C1 segment of cervical spinal cord (tissue), 14 donors: ENCODE results near the gene BNC2.
"Not testable (repeated sequence)": the region's sequence is repeated elsewhere in the genome, so short reads cannot be mapped to it uniquely, and the experiment has no call there.

Experiments used
- DNase-seq, 14 donors: peaks; one replicate each; lab custom pipeline; 2025; lab: John Stamatoyannopoulos, UW

Gene BNC2, protein sequence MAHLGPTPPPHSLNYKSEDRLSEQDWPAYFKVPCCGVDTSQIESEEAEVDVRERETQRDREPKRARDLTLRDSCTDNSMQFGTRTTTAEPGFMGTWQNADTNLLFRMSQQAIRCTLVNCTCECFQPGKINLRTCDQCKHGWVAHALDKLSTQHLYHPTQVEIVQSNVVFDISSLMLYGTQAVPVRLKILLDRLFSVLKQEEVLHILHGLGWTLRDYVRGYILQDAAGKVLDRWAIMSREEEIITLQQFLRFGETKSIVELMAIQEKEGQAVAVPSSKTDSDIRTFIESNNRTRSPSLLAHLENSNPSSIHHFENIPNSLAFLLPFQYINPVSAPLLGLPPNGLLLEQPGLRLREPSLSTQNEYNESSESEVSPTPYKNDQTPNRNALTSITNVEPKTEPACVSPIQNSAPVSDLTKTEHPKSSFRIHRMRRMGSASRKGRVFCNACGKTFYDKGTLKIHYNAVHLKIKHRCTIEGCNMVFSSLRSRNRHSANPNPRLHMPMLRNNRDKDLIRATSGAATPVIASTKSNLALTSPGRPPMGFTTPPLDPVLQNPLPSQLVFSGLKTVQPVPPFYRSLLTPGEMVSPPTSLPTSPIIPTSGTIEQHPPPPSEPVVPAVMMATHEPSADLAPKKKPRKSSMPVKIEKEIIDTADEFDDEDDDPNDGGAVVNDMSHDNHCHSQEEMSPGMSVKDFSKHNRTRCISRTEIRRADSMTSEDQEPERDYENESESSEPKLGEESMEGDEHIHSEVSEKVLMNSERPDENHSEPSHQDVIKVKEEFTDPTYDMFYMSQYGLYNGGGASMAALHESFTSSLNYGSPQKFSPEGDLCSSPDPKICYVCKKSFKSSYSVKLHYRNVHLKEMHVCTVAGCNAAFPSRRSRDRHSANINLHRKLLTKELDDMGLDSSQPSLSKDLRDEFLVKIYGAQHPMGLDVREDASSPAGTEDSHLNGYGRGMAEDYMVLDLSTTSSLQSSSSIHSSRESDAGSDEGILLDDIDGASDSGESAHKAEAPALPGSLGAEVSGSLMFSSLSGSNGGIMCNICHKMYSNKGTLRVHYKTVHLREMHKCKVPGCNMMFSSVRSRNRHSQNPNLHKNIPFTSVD

DNA sequence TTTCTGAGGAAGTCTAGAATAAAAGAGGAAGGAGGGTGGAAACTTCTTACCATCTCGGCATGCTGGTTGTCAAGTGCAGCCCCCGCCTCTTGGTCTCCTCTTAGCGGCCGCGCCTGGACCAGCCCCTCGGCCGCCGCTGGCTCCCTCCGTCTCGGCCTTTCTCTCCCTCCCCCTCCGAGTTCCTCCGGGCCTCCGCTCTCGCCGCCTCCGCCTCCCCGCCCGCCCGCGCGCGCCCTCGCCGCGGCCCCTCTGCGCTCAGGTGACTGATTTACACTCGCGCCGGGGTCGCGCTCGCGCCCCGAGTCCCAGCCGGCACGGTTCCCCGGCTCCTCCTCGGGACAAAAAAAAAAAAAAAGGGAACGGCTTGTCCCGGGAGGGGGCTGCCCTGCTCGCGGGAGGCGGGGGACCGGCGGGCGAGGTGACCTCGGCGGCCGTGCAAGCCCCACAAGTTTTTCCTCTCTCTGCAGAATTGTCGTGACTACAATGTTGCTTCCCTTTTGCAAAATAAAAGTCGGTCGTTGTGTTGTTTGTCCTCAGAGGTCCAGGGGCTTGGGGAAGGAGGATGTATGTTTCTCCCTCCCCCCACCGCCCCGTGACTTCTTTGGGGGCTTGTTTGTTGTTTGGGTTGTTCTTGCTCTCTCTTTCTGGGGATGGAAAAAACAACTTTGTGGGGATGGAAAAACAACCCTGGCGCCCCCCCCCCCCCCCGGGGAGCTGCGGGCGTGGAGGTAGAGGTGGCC lies at the start of gene BNC2:
BNC2 (minus strand) TSS at position 75 of the 740 bp plus-strand sequence; CDS start at position 53, 22 bp downstream.
- peak in 7 of 14 donors; percentile 24 to 71 (median 58) for DNase-seq

DNA sequence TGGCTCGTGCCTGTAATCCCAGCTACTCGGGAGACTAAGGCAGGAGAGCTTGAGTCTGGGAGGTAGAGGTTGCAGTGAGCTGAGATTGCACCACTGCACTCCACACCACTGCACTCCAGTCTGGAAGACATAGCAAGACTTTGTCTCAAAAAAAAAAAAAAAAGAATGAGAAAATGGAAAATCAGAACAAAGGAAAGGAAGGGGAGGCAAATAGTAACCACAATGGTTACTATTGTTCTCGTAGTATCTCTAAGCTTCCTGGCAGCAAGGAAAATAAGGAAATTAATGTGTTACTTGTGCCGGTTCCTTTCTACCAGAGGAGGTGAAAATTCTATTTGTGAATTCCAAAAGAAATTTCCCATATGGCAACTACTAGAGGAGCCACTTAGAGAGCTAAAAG lies 48.5 kb upstream of the BNC2 start:
- no peak for DNase-seq

DNA sequence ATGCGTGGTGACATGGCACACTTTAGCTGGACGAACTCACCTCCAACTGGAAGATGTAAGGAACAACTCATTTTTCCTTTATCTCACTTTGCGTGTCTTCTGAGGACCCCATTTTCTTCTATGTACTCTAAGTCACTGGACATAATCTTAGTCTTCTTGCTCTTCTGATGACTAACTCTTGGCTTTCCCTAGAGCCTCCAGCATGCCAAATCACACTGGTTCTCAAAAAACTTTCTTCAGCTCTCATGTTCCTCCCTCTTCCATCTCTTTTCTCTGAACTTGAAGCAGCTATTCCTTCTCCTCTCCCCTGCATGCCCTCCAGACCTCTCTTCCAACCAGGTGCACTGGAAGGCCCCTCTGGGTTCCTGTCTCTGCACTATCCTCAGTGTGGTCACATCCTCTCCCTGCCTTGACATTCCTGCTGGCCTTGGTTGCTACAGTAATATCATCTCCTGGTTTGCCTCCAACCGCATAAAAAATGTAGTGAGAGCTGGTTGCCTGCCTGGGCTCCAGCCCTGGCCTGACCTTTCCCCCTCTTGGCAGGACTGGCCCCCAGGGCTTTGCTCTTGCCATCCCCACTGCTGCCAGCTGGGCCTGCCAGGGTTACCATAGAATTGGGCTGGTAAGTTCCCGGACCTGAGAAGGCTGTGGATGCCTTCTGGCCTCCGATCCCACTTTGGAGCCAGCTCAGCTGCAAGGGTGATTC lies 44.8 kb upstream of the BNC2 start:
- peak in 8 of 14 donors; percentile 5 to 77 (median 26) for DNase-seq

DNA sequence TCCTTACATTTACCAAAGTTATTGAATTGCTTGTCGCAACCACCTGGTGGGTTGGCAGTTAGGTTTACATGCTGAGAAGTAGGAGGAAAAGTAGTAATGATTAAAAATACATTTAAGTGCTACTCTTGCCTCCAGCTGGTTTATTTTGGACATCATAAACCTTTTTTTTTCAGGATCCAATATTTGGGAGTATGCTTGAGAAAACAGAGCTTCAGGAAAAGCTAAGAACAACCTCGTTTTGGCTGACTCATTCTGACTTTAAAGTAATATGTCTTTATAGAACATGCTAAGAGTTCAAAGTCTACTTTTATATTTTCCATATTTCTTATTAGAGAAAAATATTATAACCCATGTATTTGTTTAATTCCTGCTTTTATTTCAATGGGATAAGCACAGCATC lies 41.7 kb upstream of the BNC2 start:
- DNase-seq: no peak

DNA sequence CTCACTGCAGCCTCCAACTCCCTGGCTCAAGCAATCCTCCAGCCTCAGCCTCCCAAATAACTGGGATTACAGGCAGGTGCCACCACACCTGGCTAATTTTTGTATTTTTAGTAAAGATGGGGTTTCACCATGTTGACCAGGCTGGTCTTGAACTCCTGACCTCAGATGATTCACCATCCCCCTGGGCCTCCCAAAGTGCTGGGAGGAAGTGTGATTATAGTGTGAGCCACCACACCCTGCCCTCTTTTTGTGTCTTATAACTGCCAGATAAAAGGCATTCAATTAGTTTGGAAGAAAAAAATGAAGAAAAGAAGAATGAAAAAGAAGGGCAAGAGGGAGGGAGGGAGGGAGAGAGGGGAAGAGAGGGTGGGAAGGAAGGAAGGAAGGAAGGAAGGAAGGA lies 37.7 kb upstream of the BNC2 start:
- not testable (repeated sequence) for DNase-seq

DNA sequence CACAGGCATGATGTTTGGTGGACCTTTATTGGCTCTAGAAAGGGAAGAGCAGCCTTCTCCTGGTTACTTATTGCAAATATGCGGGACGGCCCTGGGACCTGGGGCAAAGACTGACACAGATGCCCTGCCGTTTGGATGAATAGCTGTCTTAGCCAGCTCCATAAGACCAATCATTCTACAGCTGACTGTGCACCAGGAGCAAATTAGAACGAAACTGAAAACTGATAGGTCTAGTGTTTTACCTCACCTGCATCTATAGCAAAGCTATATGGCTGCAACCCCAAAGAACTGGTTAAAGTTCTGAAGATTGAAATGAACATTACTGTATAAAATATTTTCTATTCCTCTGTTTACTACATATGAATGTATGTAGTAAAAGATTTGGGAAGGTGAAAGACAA lies 34.2 kb upstream of the BNC2 start:
- DNase-seq: no peak

DNA sequence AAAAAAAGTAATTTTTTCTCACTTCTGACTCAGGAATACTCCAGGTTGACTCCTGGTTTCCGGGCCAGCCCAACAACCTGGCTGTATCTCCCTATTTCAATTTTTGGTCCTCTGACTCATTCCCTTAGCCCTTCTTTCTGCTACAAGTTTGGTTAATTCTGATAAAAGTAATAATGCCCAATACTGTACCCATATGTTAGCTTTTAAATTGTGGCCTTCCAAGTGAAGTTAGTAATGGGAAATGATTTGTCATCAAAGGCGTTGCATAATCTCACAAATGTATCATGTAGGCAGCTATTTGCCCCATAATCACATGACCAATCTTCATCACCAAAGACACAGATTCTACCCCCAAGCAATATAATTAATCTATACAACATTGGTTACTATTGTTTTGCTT lies 31.1 kb upstream of the BNC2 start:
- no peak for DNase-seq

DNA sequence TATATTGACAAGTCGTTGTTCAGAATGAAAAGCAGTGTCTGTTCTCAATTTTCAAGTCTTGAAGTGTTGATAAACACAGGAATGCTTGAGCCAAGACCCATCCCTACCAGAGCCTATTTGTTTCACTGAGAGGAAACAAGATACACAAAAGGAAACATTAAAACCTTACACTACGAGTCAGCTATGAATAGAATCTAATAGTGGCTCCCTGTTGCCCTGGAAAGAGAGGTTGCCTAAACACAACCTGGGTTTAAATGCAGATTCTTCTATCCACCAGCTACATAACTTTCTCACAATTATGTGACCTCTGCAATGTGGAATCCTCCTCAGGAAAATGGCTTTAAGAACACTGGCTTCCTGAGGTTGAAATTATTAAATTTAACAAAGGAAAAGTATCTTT lies 29.1 kb upstream of the BNC2 start:
- no peak for DNase-seq

DNA sequence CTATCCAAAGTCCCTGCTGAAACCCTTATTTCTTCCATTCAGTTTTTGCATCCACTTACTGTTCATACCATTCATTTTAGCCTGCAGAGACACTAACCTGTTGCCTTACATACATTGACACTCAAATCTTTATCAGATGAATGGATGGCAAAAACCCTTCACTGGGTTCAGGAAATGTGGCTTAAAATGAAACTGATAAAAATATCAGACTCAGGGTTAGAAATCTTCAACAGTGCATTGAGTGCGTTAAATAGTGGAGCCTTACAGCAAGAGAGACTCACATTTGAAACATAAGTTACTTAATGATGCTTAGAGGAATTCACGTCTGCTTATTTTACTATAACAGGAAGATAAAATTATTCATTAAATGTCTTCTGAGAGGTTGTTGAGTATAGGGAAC lies 28.0 kb upstream of the BNC2 start:
- no peak for DNase-seq

DNA sequence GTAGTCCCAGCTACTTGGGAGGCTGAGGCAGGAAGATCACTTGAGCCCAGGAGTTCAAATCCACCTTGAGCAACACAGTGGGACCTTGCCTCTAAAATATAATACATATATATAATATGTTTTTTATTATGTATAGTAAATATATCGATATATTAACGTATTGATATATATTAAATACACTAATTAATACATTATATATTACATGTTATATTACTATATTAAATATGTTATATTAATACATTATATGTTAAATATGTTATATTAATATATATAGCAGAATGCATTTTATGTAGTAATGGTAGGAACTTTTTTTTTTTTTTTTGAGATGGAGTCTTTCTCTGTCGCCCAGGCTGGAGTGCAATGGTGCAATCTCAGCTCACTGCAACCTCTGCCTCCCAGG lies 18.1 kb upstream of the BNC2 start:
- no peak for DNase-seq

DNA sequence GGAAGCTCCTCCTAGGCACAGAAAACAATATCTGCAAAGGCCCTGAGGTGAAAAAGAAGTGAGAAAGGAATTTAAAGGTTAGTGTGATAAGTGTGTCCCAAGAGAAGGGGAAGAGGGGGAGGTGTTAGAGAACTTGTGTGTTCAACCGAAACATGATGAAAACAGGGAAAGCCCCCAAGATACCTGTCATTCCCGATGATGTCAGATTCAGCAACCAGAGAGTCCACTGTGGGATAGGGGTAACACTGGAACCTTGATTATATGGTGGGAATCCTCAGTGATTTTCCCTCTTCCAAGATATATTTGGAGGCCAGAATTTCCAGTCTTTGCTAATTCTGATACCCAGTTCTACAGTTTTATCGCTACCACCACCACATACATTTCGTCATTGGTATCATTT lies 15.5 kb upstream of the BNC2 start:
- DNase-seq: no peak

DNA sequence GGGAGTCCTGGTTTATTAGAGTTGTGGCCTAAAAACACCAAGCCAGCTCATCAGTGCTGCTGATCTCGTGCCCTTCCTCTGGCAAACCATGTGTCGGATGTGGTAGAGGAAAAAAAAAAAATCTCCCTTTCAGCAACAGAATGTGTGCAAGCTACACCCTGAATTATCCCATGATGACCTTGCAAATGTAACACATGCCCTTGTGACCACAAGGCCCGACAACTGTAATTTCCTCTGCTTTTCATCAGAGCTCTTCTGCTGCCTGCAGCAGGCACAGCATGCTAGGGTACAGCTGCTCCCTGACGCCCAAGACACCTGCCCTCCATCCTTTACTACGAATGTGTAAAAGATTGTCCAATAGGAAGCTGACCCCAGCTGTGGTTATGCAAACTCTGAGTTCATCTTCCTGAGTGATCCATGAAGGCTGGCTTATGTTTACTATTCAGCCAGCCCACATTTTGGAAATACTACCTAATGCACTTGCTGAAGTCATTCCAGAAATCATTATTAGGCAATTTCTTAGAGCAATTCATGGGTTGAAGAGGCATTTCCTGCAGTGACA lies 14.6 kb upstream of the BNC2 start:
- DNase-seq: peak in 5 of 14 donors; percentile 3 to 13 (median 7)

DNA sequence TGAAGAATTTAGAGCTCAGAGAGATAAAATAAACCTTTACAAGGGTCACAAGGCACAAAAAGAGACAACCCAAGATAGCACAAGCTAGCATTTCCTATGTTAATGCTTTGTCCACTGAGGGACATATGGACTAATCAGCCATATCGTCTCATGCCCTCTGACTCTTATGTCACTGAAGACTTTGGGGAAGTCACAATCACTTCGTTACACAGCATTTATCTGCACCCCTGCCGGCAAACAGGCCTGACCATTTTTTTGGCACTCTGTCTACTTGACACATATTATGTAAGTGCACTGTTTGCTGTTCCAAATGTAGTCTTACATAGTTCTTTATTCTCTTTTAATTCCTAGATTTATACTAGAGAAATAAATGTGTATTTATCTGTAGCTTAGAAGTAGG lies 13.9 kb upstream of the BNC2 start:
- no peak for DNase-seq

DNA sequence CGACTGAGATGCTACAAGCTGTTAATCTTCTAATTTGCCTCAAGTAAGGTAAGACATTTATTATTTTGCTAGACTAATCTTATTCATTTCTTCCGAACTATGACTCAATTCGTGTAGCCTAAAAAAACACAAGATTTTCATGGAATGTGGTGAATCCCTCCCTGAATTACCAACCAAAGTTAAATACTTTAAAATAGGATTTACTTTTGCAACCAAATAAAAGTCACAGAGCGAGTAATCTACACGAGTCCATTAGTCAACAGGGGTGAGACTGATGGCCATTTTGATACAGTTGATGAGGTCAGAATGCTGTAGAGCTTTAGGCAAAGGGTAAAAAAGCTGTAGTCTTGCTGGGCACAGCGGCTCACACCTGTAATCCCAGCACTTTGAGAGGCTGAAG lies 13.1 kb upstream of the BNC2 start:
- no peak for DNase-seq

DNA sequence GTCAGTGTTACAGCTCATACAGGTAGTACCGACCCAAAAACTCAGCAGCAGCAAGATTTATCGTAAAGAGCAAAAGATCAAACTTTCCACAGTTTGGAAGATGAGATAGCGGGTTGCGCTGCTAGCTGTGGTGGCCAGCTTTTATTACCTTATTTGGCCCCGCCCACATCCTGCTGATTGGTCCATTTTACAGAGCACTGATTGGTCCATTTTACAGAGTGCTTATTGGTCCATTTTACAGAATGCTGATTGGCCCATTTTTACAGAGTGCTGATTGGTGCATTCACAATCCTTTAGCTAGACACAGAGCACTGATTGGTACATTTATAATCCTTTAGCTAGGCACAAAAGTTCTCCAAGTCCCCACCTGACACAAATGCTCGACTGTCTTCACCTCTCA lies 12.0 kb upstream of the BNC2 start:
- not testable (repeated sequence) for DNase-seq

DNA sequence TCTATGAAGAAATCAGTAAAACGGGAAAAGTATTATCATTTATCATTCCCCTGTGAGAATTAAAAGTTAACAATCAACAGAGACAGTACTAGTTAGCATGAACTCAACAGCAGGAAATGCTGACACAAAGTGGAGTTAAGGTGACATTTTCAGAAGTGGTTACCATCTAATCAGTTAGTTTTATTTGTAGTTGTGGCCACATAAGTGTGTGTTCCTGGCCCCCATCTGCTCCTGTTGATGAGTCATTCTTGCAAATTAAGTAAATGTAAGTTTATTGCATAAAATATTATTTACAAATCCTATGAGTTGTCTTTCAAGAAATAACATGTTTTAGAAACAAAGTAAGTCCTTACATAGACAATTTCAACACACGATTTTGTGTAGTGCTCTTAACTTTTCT lies 8.9 kb upstream of the BNC2 start:
- no peak for DNase-seq

DNA sequence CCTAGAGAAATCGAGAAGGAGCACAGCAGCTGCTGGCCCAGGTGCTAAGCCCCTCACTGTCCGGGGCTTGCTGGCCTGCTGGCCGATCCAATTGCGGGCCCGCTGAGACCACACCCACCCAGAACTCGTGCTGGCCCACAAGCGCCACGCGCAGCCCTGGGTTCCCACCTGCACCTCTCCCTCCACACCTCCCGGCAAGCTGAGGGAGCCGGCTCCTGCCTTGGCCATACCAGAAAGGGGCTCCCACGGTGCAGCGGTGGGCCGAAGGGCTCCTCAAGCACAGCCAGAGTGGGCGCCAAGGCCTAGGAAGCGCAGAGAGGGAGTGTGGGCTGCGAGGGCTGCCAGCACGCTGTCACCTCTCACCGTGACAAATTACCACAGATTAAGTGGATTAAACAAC lies 6.8 kb upstream of the BNC2 start:
- DNase-seq: no peak

DNA sequence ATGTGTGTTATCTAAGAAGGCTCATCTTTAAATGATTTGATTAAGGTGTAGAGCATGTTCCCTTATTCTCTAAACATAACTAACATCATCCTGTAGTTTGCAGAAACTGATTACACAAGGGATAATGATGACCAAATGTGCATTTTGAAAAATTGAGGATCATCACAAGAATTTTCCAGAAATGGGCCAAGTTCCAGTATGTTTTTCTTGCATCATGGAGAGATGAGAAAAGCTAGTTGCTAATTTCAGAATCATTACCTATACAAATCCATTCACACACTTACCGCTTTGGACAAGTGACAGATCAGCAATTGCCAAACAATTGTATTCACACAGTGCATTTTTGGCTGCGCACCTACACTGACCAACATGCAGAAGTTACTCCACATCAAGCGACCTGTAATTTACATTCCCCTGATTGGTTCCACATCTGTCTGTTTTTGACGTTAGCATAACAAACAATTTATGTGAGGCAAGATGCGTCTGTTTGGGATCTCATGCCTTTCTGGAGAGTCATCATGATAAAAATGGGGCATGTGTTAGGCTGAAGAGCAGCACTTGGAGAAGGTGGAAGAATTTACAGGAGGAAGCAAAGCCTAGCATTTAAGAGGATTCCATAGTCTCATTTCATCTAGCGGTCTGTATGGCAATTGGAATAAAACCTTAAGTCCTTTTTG lies 2.8 kb upstream of the BNC2 start:
- DNase-seq: no peak

DNA sequence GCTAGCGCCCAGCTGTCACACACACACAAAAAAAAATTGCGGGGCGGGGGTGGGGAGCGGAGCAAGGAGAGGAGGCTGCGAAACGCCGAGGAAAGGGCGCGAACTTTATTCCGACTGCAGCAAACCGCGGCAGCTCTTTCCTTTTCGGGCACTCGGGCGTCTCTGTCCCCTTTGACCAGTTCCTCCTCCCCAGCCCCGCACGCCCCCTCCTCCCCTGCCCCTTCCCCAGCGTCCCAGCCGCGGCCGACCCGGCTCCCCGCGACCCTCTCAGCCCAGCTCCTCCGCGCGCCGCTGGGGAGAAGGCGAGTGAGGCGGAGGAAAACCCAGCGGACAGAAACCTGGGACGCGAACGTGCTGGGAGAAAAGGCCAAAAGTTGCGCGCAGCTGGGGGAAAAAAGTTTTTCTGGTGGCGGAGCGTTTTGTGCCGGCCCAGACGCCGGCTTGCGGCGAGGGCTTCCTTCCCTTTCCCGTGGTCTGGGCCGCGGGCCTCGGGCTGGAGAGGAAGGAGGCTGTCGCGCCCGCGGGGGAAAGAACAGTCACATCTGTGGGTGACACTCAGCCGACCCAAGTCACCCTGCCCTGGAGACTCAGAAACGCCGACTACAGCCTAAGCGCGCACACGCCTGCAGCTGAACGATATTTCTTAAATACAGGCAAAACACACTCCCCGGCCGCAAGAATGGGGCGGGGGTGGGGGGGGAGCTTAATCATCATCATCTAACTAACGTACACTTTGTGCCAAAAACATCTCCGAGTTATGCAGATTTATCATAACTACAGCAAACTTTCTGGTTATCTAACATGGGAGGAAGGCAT lies 1.1 kb upstream of the BNC2 start:
- DNase-seq: peak in 8 of 14 donors; percentile 9 to 68 (median 32)
